Endothelial cell of umbilical vein (primary cell): Measurements from ENCODE around the gene ZMIZ1. TPM values are rescaled to one million over a fixed set of nuclear protein-coding genes. Genes with fewer than 3 reads are reported as not detected.

ENCODE experiments used
- BruUV-seq: library from RNA; stranded (reverse); fragments of 400-500 nt; replicated peaks from 2 replicates; lab custom pipeline; 2021; lab: Mats Ljungman, UMichigan
- CTCF ChIA-PET: fragments of 300-600, 350-600 bp; sonication (Branson Sonifier 250); formaldehyde crosslinking; loops from one replicate; lab custom pipeline; 2021; ENCODE audit warnings: antibody characterized with exemption, inconsistent platforms; lab: Charles Lee
- POLR2A ChIA-PET: fragments of 300-600, 350-600 bp; sonication (Branson Sonifier 250); formaldehyde crosslinking; loops from one replicate; lab custom pipeline; 2021; ENCODE audit warnings: antibody characterized with exemption, inconsistent platforms; lab: Charles Lee
- DNase-seq: peaks from one replicate; pipeline ENCODE4 v3.0.0-alpha.2; 2011; ENCODE audit warnings: low read depth, low spot score
- FAIRE-seq: peaks from 2 replicates; lab custom pipeline; 2011; peaks lifted over from hg19 to GRCh38; lab: Jason Lieb, UNC
- H2AFZ ChIP-seq: 2 replicates; pipeline ENCODE4 v1.6.0; 2012; ENCODE audit warnings: low read depth, low read length, control low read depth, inconsistent platforms
- H3K27ac ChIP-seq: 2 replicates; pipeline ENCODE4 v1.5.1; 2011; ENCODE audit warnings: low read depth, mild to moderate bottlenecking, control low read depth, low read length, moderate library complexity; ENCODE audit not compliant: insufficient read depth
- H3K27me3 ChIP-seq, 2 experiments: 2 replicates each; pipeline versions ENCODE4 v1.6.0 to v1.6.1; 2011; ENCODE audit warnings: low read length in 2 of 2, mixed read lengths in 1 of 2; ENCODE audit not compliant: control insufficient read depth in 2 of 2, insufficient read depth in 2 of 2
- H3K36me3 ChIP-seq, 2 experiments: 2 replicates in 1 of 2; 3 replicates in 1 of 2; pipeline ENCODE4 v1.5.1; 2011; ENCODE audit warnings: low read length in 2 of 2, mild to moderate bottlenecking in 1 of 2, moderate library complexity in 1 of 2; ENCODE audit not compliant: control insufficient read depth in 2 of 2, insufficient read depth in 2 of 2; ENCODE audit errors: extremely low read depth in 1 of 2
- H3K4me1 ChIP-seq: 3 replicates; pipeline ENCODE4 v1.5.1; 2011; ENCODE audit warnings: mild to moderate bottlenecking, low read length; ENCODE audit not compliant: control insufficient read depth, insufficient read depth; ENCODE audit errors: extremely low read depth
- H3K4me2 ChIP-seq: 2 replicates; pipeline ENCODE4 v1.6.1; 2011; ENCODE audit warnings: low read length, control low read depth, mixed read lengths; ENCODE audit not compliant: insufficient read depth
- H3K4me3 ChIP-seq, 3 experiments: fragments of 200-600 bp in 1 of 3; sonication (generic), shearing (Covaris generic) in 1 of 3; replicated peaks in 1 of 3; 2 replicates each; pipeline ENCODE4 v1.5.1; 2011 to 2016; ENCODE audit warnings: control low read depth in 3 of 3, low read length in 3 of 3, mild to moderate bottlenecking in 2 of 3, inconsistent platforms in 1 of 3, low read depth in 1 of 3, moderate library complexity in 1 of 3; ENCODE audit not compliant: insufficient read depth in 1 of 3
- H3K79me2 ChIP-seq: 2 replicates; pipeline ENCODE4 v1.6.0; 2012; ENCODE audit warnings: low read length, inconsistent platforms; ENCODE audit not compliant: control insufficient read depth, insufficient read depth
- H3K9ac ChIP-seq: replicated peaks from 2 replicates; pipeline ENCODE3; 2011; ENCODE audit warnings: low read length, control low read depth; ENCODE audit not compliant: insufficient read depth; ENCODE audit errors: extremely low read depth
- H3K9me1 ChIP-seq: replicated peaks from 3 replicates; pipeline ENCODE4 v1.6.0; 2011; ENCODE audit warnings: mild to moderate bottlenecking, low read length; ENCODE audit not compliant: control insufficient read depth, insufficient read depth; ENCODE audit errors: extremely low read depth
- H3K9me3 ChIP-seq: replicated peaks from 2 replicates; pipeline ENCODE4 v1.5.1; 2012; ENCODE audit warnings: low read length, inconsistent platforms; ENCODE audit not compliant: control insufficient read depth, insufficient read depth
- H4K20me1 ChIP-seq: replicated peaks from 2 replicates; pipeline ENCODE3; 2011; ENCODE audit warnings: mild to moderate bottlenecking, low read length; ENCODE audit not compliant: control insufficient read depth, insufficient read depth; ENCODE audit errors: extremely low read depth
- CTCF ChIP-seq, 2 donors: IDR thresholded peaks; 1 replicate in 1 of 2; 2 replicates in 1 of 2; pipeline ENCODE4 v1.5.1; 2011; ENCODE audit warnings: low read length in 2 of 2, mild to moderate bottlenecking in 2 of 2, moderate library complexity in 2 of 2, control low read depth in 1 of 2, inconsistent platforms in 1 of 2, low read depth in 1 of 2; ENCODE audit not compliant: insufficient read depth in 1 of 2; ENCODE audit errors: extremely low read depth in 1 of 2
- EZH2 ChIP-seq: IDR thresholded peaks from 2 replicates; pipeline ENCODE4 v1.6.1; 2012; ENCODE audit warnings: borderline replicate concordance, low read depth, mild to moderate bottlenecking, moderate library complexity, low read length, inconsistent platforms; ENCODE audit not compliant: severe bottlenecking
- FOS ChIP-seq: IDR thresholded peaks from 2 replicates; pipeline ENCODE4 v1.6.1; 2011; ENCODE audit warnings: mild to moderate bottlenecking, low read length, moderate library complexity, borderline replicate concordance; ENCODE audit not compliant: insufficient read depth
- GATA2 ChIP-seq: IDR thresholded peaks from 2 replicates; pipeline ENCODE4 v1.7.0; 2011; ENCODE audit warnings: low read depth, mild to moderate bottlenecking, moderate library complexity, mixed read lengths, low read length; ENCODE audit not compliant: insufficient read length, insufficient read depth
- JUN ChIP-seq: IDR thresholded peaks from 2 replicates; pipeline ENCODE4 v1.6.1; 2011; ENCODE audit warnings: borderline replicate concordance, low read depth; ENCODE audit not compliant: insufficient read length, insufficient read depth
- MYC ChIP-seq: IDR thresholded peaks from one replicate; pipeline ENCODE4 v1.6.1; 2011; ENCODE audit warnings: mild to moderate bottlenecking, low read depth, low read length
- POLR2A ChIP-seq: IDR thresholded peaks from 2 replicates; pipeline ENCODE4 v1.6.1; 2012; ENCODE audit warnings: low read depth, mild to moderate bottlenecking, control low read depth, low read length
- POLR2AphosphoS5 ChIP-seq: IDR thresholded peaks from 2 replicates; pipeline ENCODE4 v1.6.1; 2012; ENCODE audit warnings: low read depth, mild to moderate bottlenecking, control low read depth, low read length, moderate library complexity; ENCODE audit not compliant: insufficient read depth
- dilution Hi-C: fragments of 300-500 bp; cut with MboI; formaldehyde crosslinking; loops from one replicate; pipeline ENCODE4 v1.15.0; 2019; ENCODE audit warnings: low sequenced_read_pairs; ENCODE audit not compliant: extremely low pct_ligation_motif_present
- intact Hi-C: fragments of 100-400 bp; cut with micrococcal nuclease; formaldehyde crosslinking; loops from one replicate; pipeline ENCODE4 v1.10.0; 2022
- polyA plus RNA-seq, 4 experiments: library from polyadenylated mRNA; depleted of rRNA in 3 of 4; stranded (reverse) in 3 of 4; unstranded in 1 of 4; fragments of >200 nt; gene quantifications; 2 replicates each; pipeline versions ENCODE4 v1.2.1 to v1.2.3, GENCODE V29; 2011 to 2012; ENCODE audit warnings: missing spikeins in 1 of 4
- total RNA-seq: library from RNA; stranded (reverse); gene quantifications from 2 replicates; pipeline ENCODE4 v1.2.3, GENCODE V29; 2021
- TF ChIP-seq, protein P1 (sequence below): IDR thresholded peaks from 2 replicates; pipeline ENCODE4 v1.6.1; 2011; ENCODE audit not compliant: insufficient read depth, insufficient read length

Gene ZMIZ1
- total and polyA plus RNA-seq, 2 donors (not counting 3 experiments of a cell fraction or from before 2014, with no cell fraction given), result 12.5 to 46.7 TPM

- Histone ChIP-seq H3K27me3 (no peaks in the 10 kb centered on the region), H3K9ac (peak within 1 kb of the TSS; percentile 93), H3K4me3 (peak within 1 kb of the TSS; percentile 66 to 74 (median 72)), H3K36me3 (peaks cover 7 to 23% of the 10 kb centered on the region in 2 experiments), H3K27ac (peak within 1 kb of the TSS; percentile 74), H2AFZ (peak within 1 kb of the TSS; percentile 84), H4K20me1 (no peaks in the 10 kb centered on the region), H3K9me1 (no peaks in the 10 kb centered on the region), H3K4me1 (peaks cover 11% of the 10 kb centered on the region), H3K9me3 (no peaks in the 10 kb centered on the region), H3K4me2 (peak within 1 kb of the TSS; percentile 85), H3K79me2 (peaks cover 20% of the 10 kb centered on the region)
- CTCF ChIA-PET, result interaction anchor here (1.2 to 1.3 kb wide), 3 partner anchors 27 to 190 kb away, joined by 4 to 7 read pairs (median 4); no protein-coding TSS in a partner anchor
- TF ChIP-seq GATA2, result no peak
- TF ChIP-seq EZH2, result no peak
- TF ChIP-seq POLR2AphosphoS5, result peak; percentile 92
- peak; percentile 53 for TF ChIP-seq POLR2A
- TF ChIP-seq JUN, result no peak
- no peak for TF ChIP-seq MYC
- TF ChIP-seq CTCF (IDR thresholded peaks at IDR 0.05; ENCODE audit: extremely low read depth in 1 of 2, insufficient read depth in 1 of 2, low read depth in 1 of 2, low read length in 2 of 2), result peak; percentile 88 to 94
- TF ChIP-seq FOS, result no peak
- TF ChIP-seq, protein P1, sequence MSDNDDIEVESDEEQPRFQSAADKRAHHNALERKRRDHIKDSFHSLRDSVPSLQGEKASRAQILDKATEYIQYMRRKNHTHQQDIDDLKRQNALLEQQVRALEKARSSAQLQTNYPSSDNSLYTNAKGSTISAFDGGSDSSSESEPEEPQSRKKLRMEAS, result no peak
- FAIRE-seq, result peak; percentile 72
- DNase-seq, result peak; percentile 93
- TSS peak; percentile 59 for BruUV-seq
- dilution Hi-C loops, result no loop called here
- POLR2A ChIA-PET, result no interaction called here
- intact Hi-C loops, result loop anchor here (1.0 to 10.0 kb wide), 5 partner anchors 55 to 593 kb away; no protein-coding TSS in a partner anchor
These were observed 278.6 kb downstream of the ZMIZ1 start, which contains the start of gene PPIF for GRCh38 chr10:79347226-79347893. PPIF (plus strand) TSS chr10:79347469; CDS start chr10:79347549, 80 bp downstream.
